ENCODE data around the gene TOP1.

DNA sequence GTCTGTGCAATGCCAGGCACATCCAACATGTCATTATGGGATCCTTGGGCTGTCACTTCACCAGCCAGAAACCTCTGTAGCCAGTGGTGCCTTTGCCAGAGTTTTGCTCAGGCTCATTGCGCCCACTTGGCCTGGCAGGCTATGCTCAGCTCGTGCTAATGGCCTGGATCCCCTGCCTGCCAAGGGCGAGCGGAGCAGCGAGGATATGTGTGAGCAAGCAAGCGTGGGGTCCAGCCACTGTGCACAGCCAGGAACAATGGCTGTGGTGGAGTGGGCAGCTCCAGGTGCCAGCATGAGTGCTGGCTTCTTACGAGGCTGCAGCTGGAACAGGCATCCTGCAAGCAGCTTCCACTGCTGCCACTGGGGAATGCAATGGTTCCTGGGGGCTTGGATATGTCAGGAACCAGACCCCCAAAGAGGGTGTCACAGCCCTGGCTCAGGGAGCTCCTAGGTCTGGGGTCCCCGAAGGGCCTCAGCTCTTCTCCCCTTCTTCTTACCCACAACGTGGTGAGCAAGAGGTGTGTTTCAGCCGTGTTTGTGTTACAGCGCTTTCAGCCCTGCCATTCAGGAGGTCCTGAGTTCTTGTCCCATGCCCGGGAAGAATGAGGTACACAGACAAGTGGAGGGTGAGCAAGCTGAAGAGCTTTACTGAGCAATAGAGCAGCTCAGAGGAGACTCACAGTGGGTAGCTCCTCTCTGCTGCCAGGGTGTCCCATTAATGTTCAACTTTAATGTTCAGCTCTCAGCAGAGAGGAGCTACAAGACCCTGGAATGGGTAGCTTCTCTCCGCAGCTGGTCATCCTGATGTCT lies 22.3 kb upstream of the TOP1 start:
- TF ChIP-seq, protein P1, sequence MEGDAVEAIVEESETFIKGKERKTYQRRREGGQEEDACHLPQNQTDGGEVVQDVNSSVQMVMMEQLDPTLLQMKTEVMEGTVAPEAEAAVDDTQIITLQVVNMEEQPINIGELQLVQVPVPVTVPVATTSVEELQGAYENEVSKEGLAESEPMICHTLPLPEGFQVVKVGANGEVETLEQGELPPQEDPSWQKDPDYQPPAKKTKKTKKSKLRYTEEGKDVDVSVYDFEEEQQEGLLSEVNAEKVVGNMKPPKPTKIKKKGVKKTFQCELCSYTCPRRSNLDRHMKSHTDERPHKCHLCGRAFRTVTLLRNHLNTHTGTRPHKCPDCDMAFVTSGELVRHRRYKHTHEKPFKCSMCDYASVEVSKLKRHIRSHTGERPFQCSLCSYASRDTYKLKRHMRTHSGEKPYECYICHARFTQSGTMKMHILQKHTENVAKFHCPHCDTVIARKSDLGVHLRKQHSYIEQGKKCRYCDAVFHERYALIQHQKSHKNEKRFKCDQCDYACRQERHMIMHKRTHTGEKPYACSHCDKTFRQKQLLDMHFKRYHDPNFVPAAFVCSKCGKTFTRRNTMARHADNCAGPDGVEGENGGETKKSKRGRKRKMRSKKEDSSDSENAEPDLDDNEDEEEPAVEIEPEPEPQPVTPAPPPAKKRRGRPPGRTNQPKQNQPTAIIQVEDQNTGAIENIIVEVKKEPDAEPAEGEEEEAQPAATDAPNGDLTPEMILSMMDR (IDR thresholded peaks at IDR 0.05), result no peak
- no peak for TF ChIP-seq POLR2A (IDR thresholded peaks at IDR 0.05)
